Heart left ventricle (tissue), 16 donors: ENCODE data around the gene MSN. TPM values are rescaled to one million over a fixed set of nuclear protein-coding genes. Genes with fewer than 3 reads are reported as not detected.
"Not testable (repeated sequence)": the region's sequence is repeated elsewhere in the genome, so short reads cannot be mapped to it uniquely, and the experiment has no call there.

Experiments
- ATAC-seq, 4 donors: fragments of 200-7000 bp; cut with Tn5 transposase; one replicate each; pipeline ENCODE4 v1.9.1; 2020 to 2022; ENCODE audit warnings: moderate library complexity in 4 of 4, mild to moderate bottlenecking in 3 of 4, moderate number of reproducible peaks in 1 of 4
- DNase-seq, 5 donors: peaks; one replicate each; pipeline ENCODE4 v3.0.0-alpha.2; 2020
- H3K27ac ChIP-seq, 12 donors: fragments of 200-600 bp; sonication (generic) in 4 of 12; one replicate each; pipeline versions ENCODE4 v1.5.0 to v1.8.0; 2016 to 2022; ENCODE audit warnings: mild to moderate bottlenecking in 2 of 12
- H3K27me3 ChIP-seq, 9 donors: fragments of 200-600 bp; sonication (generic) in 2 of 9; one replicate each; pipeline versions ENCODE4 v1.5.1 to v1.8.0; 2016 to 2022; ENCODE audit warnings: mild to moderate bottlenecking in 3 of 9
- H3K36me3 ChIP-seq, 9 donors: fragments of 200-600 bp; sonication (generic) in 2 of 9; one replicate each; pipeline versions ENCODE4 v1.5.0 to v1.8.0; 2018 to 2022; ENCODE audit warnings: mild to moderate bottlenecking in 2 of 9
- H3K4me1 ChIP-seq, 12 donors: fragments of 200-600 bp; sonication (generic) in 4 of 12; one replicate each; pipeline versions ENCODE4 v1.5.0 to v1.8.0; 2016 to 2022; ENCODE audit warnings: mild to moderate bottlenecking in 3 of 12
- H3K4me3 ChIP-seq, 12 donors: fragments of 200-600 bp; sonication (generic) in 4 of 12; one replicate each; pipeline versions ENCODE4 v1.5.0 to v1.8.0; 2017 to 2022; ENCODE audit warnings: mild to moderate bottlenecking in 9 of 12, moderate library complexity in 4 of 12
- H3K9me3 ChIP-seq, 12 donors: fragments of 200-600 bp; sonication (generic) in 4 of 12; one replicate each; pipeline versions ENCODE4 v1.5.0 to v1.8.0; 2016 to 2022; ENCODE audit warnings: mild to moderate bottlenecking in 1 of 12
- POLR2A ChIP-seq, 2 donors: fragments of 450-650 bp; IDR thresholded peaks; one replicate each; pipeline ENCODE4 v1.6.1; 2017; ENCODE audit warnings: antibody characterized with exemption in 2 of 2, mild to moderate bottlenecking in 2 of 2, moderate library complexity in 2 of 2
- WGBS, 4 donors: extraction: QIAGEN DNeasy Blood & Tissue Kit in 2 of 4; methylation state at CpG; one replicate each; pipeline versions ENCODE4 v1.1.5 to v1.1.7; 2013 to 2018; 5-methylcytosine and 5-hydroxymethylcytosine counted together
- intact Hi-C, 10 donors: fragments of 100-400 bp; cut with DNase I; formaldehyde crosslinking; loops; one replicate each; pipeline versions ENCODE4 v1.11.1 to v1.14.2; 2022
- long read RNA-seq, 3 donors: library from polyadenylated mRNA; unstranded; transcript quantifications; one replicate each; pipeline ENCODE4 v2.0.0, GENCODE V29; 2020 to 2021
- polyA plus RNA-seq, 2 donors: library from polyadenylated mRNA; stranded (reverse); fragments of 200-250 nt; gene quantifications; one replicate each; pipeline ENCODE4 v1.2.3, GENCODE V29; 2013
- total RNA-seq, 9 donors: library from RNA; depleted of rRNA in 2 of 9; stranded (reverse); fragments of >200 nt in 2 of 9; fragmentation: NEBNext Ultra II Directional in 3 of 9; extraction: Animal tissue kit (Norgen Biotek cat#: 25700) in 3 of 9; gene quantifications; one replicate each; pipeline versions ENCODE4 v1.1.0 to v1.2.4, GENCODE V29; 2016 to 2023
- TF ChIP-seq, protein P1 (sequence below), 12 donors: fragments of 200-600 bp; sonication (generic) in 4 of 12; IDR thresholded peaks; one replicate each; pipeline versions ENCODE4 v1.5.0 to v1.8.0; 2018 to 2022; ENCODE audit warnings: antibody characterized with exemption in 12 of 12, mild to moderate bottlenecking in 5 of 12
- donor health status: ischemic (EF 13 %, LVEDD 7.1; RV severe dilation, severe dysfunction).
- donor health status: healthy with polysubstance abuse.
- donor health status: DM: no; HTN: yes; CAD: no.
- donor health status: DM: no; HTN: no; CAD: no.
- donor health status: ischemic (EF 25% LVEDD 6.9; RV normal size, moderate dysfunction).
- donor health status: ischemic (EF 25% LVEDD 5.7; RV mildly dilated, moderate dysfunction).
- donor health status: healthy.
- donor health status: DM: yes; HTN: yes; CAD: no.
- donor health status: ischemic (EF 35%, LVEDD 5.7; RV mildly dilated, moderate dysfunction).
- donor health status: nonischemic (EF 11% LVEDD 7.7; RV severe dilation, severe dysfunction).
- donor health status: DM: yes; HTN: yes; CAD: no.
- donor health status: PGD.
- donor health status: ischemic (EF 29% LVEDD 5.4; RV normal size, mild dysfunction).
- donor health status: nonischemic (EF 23%, LVEDD 6.1; RV moderate dilation, normal function).

Gene MSN
- total RNA-seq (100 to 1,000 TPM in 8 of 9 donors, 10 to 100 TPM in 1; 99.6 to 298 (median 153) TPM), polyA plus RNA-seq (100 to 1,000 TPM in 1 of 2 donors, 10 to 100 TPM in 1; 48.9 to 178 TPM)
- long read RNA-seq, donor 1, partial matches to known transcripts, result 10 of 20 reads
- long read RNA-seq, donor 1, other reads (novel, unspliced or antisense), result 6 of 20 reads
- long read RNA-seq, donor 2, transcript MSN-201 (13 exons, 3,944 nt), result major isoform, 48 of 127 reads
- long read RNA-seq, donor 2, partial matches to known transcripts, result 69 of 127 reads
- long read RNA-seq, donor 2, other reads (novel, unspliced or antisense), result 10 of 127 reads
- long read RNA-seq, donor 3, transcript MSN-201 (13 exons, 3,944 nt), result major isoform, 9 of 37 reads
- long read RNA-seq, donor 3, partial matches to known transcripts, result 13 of 37 reads
- long read RNA-seq, donor 3, other reads (novel, unspliced or antisense), result 15 of 37 reads

DNA sequence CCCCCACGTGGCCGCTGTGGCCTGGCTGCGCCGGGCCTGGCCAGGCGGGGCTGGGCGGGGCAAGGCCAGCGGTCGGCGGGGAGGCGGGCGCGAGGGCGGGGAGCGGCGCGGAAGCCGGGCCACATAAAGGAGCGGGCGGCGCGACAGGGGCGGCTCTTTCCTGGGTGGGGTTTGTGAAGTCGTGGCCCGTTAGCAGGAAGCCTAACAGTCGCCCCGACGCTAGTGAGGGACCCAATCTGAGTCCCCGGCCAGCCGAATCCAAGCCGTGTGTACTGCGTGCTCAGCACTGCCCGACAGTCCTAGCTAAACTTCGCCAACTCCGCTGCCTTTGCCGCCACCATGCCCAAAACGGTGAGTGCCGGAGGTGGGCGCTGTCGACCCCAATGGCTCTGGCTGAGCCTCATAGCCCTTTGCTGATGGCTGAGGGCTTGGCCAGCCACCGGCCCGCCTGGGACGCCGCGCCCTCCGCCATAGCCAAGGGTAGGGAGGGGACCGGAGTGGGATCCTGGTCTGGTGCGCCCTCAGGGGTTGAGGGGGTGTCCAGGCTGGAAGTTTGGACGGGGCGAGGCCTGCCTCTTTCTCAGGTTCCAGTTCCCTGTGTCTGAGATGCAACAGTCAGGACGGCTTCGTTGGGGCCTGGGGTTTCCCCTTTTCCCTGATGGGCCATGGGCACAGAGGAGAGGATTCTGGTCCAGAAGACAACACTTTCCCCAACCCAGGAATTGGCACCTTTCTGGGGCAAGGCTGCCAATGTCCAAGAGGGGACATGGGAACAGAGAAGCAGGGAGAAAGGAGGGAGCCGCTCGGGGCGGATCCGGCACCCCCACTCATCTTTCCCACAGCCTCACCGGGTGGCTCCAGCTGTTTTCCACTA is at the start of gene MSN:
Gene MSN, plus strand, starts transcription at position 152 of the 874 bp plus-strand sequence. Its CDS starts 188 bp downstream, at position 340.
- DNase-seq (peak; percentile 84 to 92 (median 87)), ATAC-seq (peak; percentile 72 to 93 (median 90))
- Histone ChIP-seq H3K4me3 (peak within 1 kb of the TSS; percentile 37 to 99 (median 84)), H3K27me3 (peaks cover 0 to 3% (median 0%) of the 10 kb centered on the region in 9 donors), H3K36me3 (peaks cover 0 to 4% (median 0%) of the 10 kb centered on the region in 9 donors), H3K4me1 (peaks cover 0 to 45% (median 24%) of the 10 kb centered on the region in 12 donors), H3K9me3 (peaks cover 0 to 4% (median 0%) of the 10 kb centered on the region in 12 donors), H3K27ac (peak within 1 kb of the TSS; percentile 93 to 100 (median 96))
- whole genome bisulfite sequencing, 4 donors, result 0 to 31% (median 12%) methylated on average over 42 to 56 of the region's 56 CpGs
- intact Hi-C loops, result loop anchor here in 7 of 10 donors (2.0 to 10.0 kb wide), 8 partner anchors 31 to 73 kb away; no protein-coding TSS in a partner anchor
- peak in 1 of 2 donors; percentile 79 for TF ChIP-seq POLR2A (IDR thresholded peaks at IDR 0.05)
- TF ChIP-seq, protein P1, sequence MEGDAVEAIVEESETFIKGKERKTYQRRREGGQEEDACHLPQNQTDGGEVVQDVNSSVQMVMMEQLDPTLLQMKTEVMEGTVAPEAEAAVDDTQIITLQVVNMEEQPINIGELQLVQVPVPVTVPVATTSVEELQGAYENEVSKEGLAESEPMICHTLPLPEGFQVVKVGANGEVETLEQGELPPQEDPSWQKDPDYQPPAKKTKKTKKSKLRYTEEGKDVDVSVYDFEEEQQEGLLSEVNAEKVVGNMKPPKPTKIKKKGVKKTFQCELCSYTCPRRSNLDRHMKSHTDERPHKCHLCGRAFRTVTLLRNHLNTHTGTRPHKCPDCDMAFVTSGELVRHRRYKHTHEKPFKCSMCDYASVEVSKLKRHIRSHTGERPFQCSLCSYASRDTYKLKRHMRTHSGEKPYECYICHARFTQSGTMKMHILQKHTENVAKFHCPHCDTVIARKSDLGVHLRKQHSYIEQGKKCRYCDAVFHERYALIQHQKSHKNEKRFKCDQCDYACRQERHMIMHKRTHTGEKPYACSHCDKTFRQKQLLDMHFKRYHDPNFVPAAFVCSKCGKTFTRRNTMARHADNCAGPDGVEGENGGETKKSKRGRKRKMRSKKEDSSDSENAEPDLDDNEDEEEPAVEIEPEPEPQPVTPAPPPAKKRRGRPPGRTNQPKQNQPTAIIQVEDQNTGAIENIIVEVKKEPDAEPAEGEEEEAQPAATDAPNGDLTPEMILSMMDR (IDR thresholded peaks at IDR 0.05), result peak in 3 of 12 donors; percentile 6 to 23 (median 8)

DNA sequence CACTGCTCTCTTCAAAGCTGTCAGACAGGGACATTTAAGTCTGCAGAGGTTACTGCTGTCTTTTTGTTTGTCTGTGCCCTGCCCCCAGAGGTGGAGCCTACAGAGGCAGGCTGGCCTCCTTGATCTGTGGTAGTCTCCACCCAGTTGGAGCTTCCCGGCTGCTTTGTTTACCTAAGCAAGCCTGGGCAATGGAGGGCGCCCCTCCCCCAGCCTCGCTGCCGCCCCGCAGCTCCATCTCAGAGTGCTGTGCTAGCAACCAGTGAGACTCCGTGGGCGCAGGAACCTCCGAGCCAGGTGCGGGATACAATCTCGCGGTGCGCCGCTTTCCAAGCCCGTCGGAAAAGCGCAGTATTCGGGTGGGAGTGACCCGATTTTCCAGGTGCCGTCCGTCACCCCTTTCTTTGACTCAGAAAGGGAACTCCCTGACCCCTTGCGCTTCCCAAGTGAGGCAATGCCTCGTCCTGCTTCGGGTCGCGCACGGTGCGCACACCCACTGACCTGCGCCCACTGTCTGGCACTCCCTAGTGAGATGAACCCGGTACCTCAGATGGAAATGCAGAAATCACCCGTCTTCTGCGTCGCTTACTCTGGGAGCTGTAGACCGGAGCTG is 47.3 kb upstream of the MSN start:
- ATAC-seq, intact Hi-C loops, H3K27me3 ChIP-seq, H3K4me1 ChIP-seq, H3K36me3 ChIP-seq, DNase-seq, H3K4me3 ChIP-seq, H3K27ac ChIP-seq: not testable (repeated sequence)
- H3K9me3 ChIP-seq, result peaks cover 0 to 20% (median 2%) of the 10 kb centered on the region in 12 donors
- 71 to 86% (median 79%) methylated on average over 31 to 33 of the region's 33 CpGs for WGBS, 4 donors

DNA sequence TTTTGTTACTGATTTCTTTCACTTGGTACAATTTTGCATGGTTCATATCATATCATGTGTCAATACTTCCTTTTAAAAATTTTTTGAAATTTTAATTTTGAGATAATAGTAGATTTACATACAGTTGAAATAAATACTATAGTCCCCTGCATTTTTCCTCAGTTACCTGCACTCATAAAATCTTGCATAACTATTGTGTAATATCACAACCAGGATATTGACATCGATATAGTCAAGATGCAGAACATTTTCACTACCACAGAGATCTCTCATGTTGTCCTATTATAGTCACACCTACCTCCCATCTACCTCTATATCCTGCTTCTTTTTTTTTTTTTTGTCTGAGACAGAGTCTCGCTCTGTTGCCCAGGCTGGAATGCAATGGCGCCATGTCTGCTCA is 36.7 kb upstream of the MSN start:
- H3K27ac ChIP-seq, result no peak overlapping the region
- DNase-seq (no peak), ATAC-seq (no peak)
- peaks cover 0 to 6% (median 0%) of the 10 kb centered on the region in 9 donors for H3K27me3 ChIP-seq
- WGBS, 4 donors, result 85 to 97% (median 91%) methylated on average over 3 of the region's 3 CpGs
- no peaks in the 10 kb centered on the region for H3K36me3 ChIP-seq
- intact Hi-C loops, result no loop called here
- no peak overlapping the region for H3K4me3 ChIP-seq
- H3K9me3 ChIP-seq, result peaks cover 0 to 13% (median 0%) of the 10 kb centered on the region in 12 donors
- H3K4me1 ChIP-seq, result peaks cover 0 to 21% (median 10%) of the 10 kb centered on the region in 12 donors
- TF ChIP-seq POLR2A (IDR thresholded peaks at IDR 0.05), result no peak
- TF ChIP-seq, protein P1 (IDR thresholded peaks at IDR 0.05), result no peak

DNA sequence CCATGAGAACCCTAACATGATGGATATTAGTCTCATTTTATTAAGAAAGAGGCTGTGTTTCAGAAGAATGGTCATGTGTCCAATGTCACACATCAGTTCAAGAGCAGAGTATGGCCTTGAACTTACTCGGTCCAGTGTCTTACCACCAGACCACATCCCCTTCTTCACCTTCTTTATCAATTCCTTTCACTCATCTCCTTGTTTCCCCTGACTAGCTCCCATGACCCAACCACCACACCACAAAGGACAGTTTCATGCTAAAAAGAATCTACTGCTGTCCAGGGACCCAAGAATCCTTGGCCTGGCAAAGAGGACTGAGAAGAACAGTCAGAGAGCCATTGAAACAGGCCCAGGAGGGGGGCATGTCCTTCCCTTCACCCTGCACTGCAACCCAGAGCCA is 33.6 kb upstream of the MSN start:
- Histone ChIP-seq H3K36me3 (no peaks in the 10 kb centered on the region), H3K27ac (peak overlapping the region in 5 of 12 donors; percentile 13 to 85 (median 54)), H3K27me3 (no peaks in the 10 kb centered on the region), H3K9me3 (no peaks in the 10 kb centered on the region), H3K4me3 (no peak overlapping the region), H3K4me1 (peaks cover 0 to 28% (median 16%) of the 10 kb centered on the region in 12 donors)
- intact Hi-C loops, result loop anchor here in 1 of 10 donors (2.0 kb wide), 1 partner anchor 39 kb away; no protein-coding TSS in a partner anchor
- WGBS, 4 donors, result 72 to 76% (median 75%) methylated on average over 1 of the region's 1 CpG
- TF ChIP-seq, protein P1 (IDR thresholded peaks at IDR 0.05), result no peak
- TF ChIP-seq POLR2A (IDR thresholded peaks at IDR 0.05), result no peak
- ATAC-seq (no peak), DNase-seq (no peak)
